ENCODE data around the gene CTU2. TPM values are rescaled to one million over a fixed set of nuclear protein-coding genes. Genes with fewer than 3 reads are reported as not detected.
A peak's percentile ranks its signal among the peaks of the same experiment; 100 is the strongest.

The CTU2 gene
- total and polyA plus RNA-seq, 9 of the 15 experiments (the other 6 are each of a cell fraction or from before 2014, with no cell fraction given), result 1.3 to 105 (median 23.2) TPM

DNA sequence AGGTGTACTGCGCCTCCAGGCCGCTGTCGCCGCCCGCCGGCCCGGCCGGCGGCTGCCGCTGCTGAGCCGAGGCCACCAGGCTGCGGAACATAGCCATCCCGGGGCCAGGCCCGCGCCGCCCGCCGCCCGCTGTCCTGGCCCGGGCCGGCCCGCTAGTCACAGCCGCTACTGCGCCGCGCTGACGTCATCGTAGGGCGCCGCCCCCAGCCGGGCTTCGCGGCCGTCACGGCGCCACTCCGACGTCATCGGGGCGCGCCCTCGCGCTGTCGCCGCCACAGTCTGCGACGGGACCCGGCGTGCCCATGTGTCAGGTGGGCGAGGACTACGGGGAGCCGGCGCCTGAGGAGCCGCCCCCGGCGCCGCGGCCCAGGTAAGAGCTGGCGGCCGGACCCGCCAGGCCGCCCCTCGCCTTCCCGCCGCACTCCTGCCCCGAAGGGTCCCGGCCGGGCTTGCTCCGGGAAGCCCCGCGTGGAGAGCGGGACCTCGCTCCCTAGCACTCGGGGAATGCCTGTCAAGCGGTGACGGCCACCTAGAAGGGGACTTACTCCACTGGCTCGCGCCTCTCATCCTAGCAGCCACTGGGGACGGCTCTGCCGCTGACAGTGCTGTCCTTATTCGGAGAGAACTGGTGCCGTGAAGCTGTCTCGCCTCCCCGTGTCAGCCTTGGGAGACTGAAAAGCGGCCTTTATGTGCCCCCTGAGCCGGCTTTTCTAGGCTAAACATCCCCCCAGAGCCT, at the start of gene CTU2, which contains the start of gene RNF166 (continued):
- TF ChIP-seq, protein P1, sequence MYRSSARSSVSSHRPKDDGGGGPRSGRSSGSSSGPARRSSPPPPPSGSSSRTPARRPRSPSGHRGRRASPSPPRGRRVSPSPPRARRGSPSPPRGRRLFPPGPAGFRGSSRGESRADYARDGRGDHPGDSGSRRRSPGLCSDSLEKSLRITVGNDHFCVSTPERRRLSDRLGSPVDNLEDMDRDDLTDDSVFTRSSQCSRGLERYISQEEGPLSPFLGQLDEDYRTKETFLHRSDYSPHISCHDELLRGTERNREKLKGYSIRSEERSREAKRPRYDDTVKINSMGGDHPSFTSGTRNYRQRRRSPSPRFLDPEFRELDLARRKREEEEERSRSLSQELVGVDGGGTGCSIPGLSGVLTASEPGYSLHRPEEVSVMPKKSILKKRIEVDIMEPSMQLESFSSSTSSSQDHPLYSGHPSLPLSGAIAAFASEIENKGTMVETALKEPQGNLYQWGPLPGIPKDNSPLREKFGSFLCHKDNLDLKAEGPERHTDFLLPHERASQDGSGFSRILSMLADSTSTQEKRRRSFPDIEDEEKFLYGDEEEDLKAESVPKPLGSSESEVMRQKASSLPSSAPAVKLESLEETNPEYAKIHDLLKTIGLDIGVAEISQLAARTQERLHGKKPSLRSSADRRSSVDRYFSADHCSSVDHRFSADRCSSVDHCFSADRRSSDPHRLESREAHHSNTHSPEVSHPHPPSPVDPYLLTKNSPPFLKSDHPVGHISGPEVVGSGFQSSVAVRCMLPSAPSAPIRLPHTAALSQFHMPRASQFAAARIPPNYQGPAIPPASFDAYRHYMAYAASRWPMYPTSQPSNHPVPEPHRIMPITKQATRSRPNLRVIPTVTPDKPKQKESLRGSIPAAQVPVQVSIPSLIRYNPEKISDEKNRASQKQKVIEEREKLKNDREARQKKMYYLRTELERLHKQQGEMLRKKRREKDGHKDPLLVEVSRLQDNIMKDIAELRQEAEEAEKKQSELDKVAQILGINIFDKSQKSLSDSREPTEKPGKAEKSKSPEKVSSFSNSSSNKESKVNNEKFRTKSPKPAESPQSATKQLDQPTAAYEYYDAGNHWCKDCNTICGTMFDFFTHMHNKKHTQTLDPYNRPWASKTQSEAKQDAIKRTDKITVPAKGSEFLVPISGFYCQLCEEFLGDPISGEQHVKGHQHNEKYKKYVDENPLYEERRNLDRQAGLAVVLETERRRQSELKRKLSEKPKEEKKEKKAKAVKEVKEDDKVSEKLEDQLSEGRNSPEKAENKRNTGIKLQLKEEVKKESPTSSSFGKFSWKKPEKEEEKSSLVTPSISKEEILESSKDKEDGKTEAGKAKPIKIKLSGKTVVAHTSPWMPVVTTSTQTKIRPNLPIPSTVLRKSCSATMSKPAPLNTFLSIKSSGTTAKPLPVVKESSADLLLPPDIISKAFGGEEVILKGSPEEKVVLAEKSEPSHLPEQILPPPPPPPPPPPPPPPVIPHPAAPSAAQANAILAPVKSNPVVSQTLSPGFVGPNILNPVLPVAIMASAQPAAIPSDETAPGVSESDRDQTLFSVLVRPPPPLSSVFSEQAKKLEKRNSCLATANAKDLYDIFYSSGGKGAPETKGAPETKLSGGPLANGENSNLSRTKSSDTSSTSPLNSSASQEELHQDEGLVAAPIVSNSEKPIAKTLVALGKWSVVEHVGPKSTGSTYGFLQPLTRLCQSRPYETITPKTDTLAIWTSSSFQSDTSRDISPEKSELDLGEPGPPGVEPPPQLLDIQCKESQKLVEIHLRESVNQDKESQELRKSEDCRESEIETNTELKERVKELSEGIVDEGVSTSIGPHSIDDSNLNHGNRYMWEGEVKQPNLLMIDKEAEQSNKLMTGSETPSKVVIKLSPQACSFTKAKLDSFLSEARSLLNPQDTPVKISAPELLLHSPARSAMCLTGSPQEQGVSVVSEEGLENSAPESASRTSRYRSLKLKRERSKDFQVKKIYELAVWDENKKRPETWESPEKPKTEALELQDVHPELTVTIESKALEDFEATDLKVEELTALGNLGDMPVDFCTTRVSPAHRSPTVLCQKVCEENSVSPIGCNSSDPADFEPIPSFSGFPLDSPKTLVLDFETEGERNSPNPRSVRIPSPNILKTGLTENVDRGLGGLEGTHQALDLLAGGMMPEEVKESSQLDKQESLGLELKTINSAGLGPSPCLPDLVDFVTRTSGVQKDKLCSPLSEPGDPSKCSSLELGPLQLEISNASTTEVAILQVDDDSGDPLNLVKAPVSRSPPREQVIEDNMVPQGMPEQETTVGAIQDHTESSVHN (IDR thresholded peaks at IDR 0.05; ENCODE audit: borderline replicate concordance in 1 of 2, low read depth in 1 of 2), result no peak
- TF ChIP-seq HDAC8 (tag; IDR thresholded peaks at IDR 0.05) (0 out of 2 replicates have a peak, but pooled peaks have one; percentile 60), GABPA (tag; conservative IDR thresholded peaks at IDR 0.05; ENCODE audit: low read depth) (peak; percentile 58), NFYB (IDR thresholded peaks at IDR 0.05; ENCODE audit: extremely low read depth, insufficient read length) (no peak), SMARCE1 (IDR thresholded peaks at IDR 0.05) (no peak), RBM39 (optimal IDR thresholded peaks at IDR 0.05; ENCODE audit: low read depth, low read length) (no peak), ZNF197 (CRISPR knock-in tag; IDR thresholded peaks at IDR 0.05; ENCODE audit: low read depth) (no peak), KAT8 (IDR thresholded peaks at IDR 0.05; ENCODE audit: low read depth) (no peak), MEF2D (tag; conservative IDR thresholded peaks at IDR 0.05; ENCODE audit: low read depth) (no peak), RCOR1 (IDR thresholded peaks at IDR 0.05; ENCODE audit: borderline replicate concordance in 1 of 2, low read depth in 2 of 2, low read length in 2 of 2) (peak in 1 of 2 experiments; percentile 70; a peak in 2 of 4 replicates)
- TF ChIP-seq, protein P2, sequence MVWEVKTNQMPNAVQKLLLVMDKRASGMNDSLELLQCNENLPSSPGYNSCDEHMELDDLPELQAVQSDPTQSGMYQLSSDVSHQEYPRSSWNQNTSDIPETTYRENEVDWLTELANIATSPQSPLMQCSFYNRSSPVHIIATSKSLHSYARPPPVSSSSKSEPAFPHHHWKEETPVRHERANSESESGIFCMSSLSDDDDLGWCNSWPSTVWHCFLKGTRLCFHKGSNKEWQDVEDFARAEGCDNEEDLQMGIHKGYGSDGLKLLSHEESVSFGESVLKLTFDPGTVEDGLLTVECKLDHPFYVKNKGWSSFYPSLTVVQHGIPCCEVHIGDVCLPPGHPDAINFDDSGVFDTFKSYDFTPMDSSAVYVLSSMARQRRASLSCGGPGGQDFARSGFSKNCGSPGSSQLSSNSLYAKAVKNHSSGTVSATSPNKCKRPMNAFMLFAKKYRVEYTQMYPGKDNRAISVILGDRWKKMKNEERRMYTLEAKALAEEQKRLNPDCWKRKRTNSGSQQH (CRISPR knock-in tag; IDR thresholded peaks at IDR 0.05), result no peak
- TF ChIP-seq, protein P3, sequence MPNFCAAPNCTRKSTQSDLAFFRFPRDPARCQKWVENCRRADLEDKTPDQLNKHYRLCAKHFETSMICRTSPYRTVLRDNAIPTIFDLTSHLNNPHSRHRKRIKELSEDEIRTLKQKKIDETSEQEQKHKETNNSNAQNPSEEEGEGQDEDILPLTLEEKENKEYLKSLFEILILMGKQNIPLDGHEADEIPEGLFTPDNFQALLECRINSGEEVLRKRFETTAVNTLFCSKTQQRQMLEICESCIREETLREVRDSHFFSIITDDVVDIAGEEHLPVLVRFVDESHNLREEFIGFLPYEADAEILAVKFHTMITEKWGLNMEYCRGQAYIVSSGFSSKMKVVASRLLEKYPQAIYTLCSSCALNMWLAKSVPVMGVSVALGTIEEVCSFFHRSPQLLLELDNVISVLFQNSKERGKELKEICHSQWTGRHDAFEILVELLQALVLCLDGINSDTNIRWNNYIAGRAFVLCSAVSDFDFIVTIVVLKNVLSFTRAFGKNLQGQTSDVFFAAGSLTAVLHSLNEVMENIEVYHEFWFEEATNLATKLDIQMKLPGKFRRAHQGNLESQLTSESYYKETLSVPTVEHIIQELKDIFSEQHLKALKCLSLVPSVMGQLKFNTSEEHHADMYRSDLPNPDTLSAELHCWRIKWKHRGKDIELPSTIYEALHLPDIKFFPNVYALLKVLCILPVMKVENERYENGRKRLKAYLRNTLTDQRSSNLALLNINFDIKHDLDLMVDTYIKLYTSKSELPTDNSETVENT (CRISPR knock-in tag; IDR thresholded peaks at IDR 0.05), result peak; percentile 64; the same call in 1 of the 2 replicates
- TF ChIP-seq, protein P4, sequence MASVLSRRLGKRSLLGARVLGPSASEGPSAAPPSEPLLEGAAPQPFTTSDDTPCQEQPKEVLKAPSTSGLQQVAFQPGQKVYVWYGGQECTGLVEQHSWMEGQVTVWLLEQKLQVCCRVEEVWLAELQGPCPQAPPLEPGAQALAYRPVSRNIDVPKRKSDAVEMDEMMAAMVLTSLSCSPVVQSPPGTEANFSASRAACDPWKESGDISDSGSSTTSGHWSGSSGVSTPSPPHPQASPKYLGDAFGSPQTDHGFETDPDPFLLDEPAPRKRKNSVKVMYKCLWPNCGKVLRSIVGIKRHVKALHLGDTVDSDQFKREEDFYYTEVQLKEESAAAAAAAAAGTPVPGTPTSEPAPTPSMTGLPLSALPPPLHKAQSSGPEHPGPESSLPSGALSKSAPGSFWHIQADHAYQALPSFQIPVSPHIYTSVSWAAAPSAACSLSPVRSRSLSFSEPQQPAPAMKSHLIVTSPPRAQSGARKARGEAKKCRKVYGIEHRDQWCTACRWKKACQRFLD (CRISPR knock-in tag; IDR thresholded peaks at IDR 0.05), result peak; percentile 99
